HepG2 (cell line): ENCODE measurements around the gene VAMP2. TPM values are rescaled to one million over a fixed set of nuclear protein-coding genes. Genes with fewer than 3 reads are reported as not detected.

Experiments
- ARNT2 ChIP-seq: sonication (generic); formaldehyde crosslinking; IDR thresholded peaks from 2 replicates; pipeline ENCODE4 v1.8.0; 2022; ENCODE audit warnings: mild to moderate bottlenecking, low read depth, missing genetic modification reagents, moderate library complexity
- ASH2L ChIP-seq: fragments of 300-600, 200-600 bp; sonication (generic); IDR thresholded peaks from 2 replicates; pipeline ENCODE4 v1.7.0; 2017; ENCODE audit warnings: low read depth, mild to moderate bottlenecking, moderate library complexity, mixed read lengths, low read length; ENCODE audit not compliant: insufficient read length
- ELF1 ChIP-seq: sonication (generic); formaldehyde crosslinking; IDR thresholded peaks from 2 replicates; pipeline ENCODE4 v1.4.0; 2020; ENCODE audit warnings: missing genetic modification reagents
- FOXP1 ChIP-seq, 2 experiments: fragments of 450-650 bp in 1 of 2; IDR thresholded peaks; 2 replicates each; pipeline ENCODE4 v1.6.1; 2017 to 2018; ENCODE audit warnings: antibody characterized with exemption in 1 of 2
- GTF2F1 ChIP-seq: fragments of 150-350 bp; IDR thresholded peaks from 2 replicates; pipeline ENCODE4 v1.6.1; 2014; ENCODE audit warnings: low read length
- MAFG ChIP-seq: sonication (generic); formaldehyde crosslinking; IDR thresholded peaks from 2 replicates; pipeline ENCODE4 v1.5.1; 2020; ENCODE audit warnings: mild to moderate bottlenecking, missing genetic modification reagents
- REL ChIP-seq: sonication (generic); formaldehyde crosslinking; conservative IDR thresholded peaks from 2 replicates; pipeline ENCODE4 v1.8.0; 2022; ENCODE audit warnings: mild to moderate bottlenecking, missing genetic modification reagents, moderate library complexity
- SKI ChIP-seq: fragments of 450-650 bp; IDR thresholded peaks from one replicate; pipeline ENCODE4 v1.6.1; 2018; ENCODE audit warnings: mild to moderate bottlenecking; ENCODE audit not compliant: partially characterized antibody
- SNRNP70 ChIP-seq: fragments of 200-400 bp; formaldehyde crosslinking; IDR thresholded peaks from 2 replicates; pipeline ENCODE4 v1.6.1; 2017; ENCODE audit warnings: mild to moderate bottlenecking, low read depth, low read length, moderate library complexity
- TAF1 ChIP-seq: sonication (generic); formaldehyde crosslinking; IDR thresholded peaks from 2 replicates; pipeline ENCODE4 v1.4.0; 2020; ENCODE audit warnings: missing genetic modification reagents
- ZBTB7A ChIP-seq: sonication (generic); formaldehyde crosslinking; IDR thresholded peaks from 2 replicates; pipeline ENCODE4 v1.8.0; 2022; ENCODE audit warnings: mild to moderate bottlenecking, missing genetic modification reagents
- ZNF138 ChIP-seq: sonication (generic); formaldehyde crosslinking; IDR thresholded peaks from 2 replicates; pipeline ENCODE4 v1.5.0; 2020; ENCODE audit warnings: mild to moderate bottlenecking, low read depth, missing genetic modification reagents
- ZNF431 ChIP-seq: sonication (generic); formaldehyde crosslinking; IDR thresholded peaks from 2 replicates; pipeline ENCODE4 v1.9.0; 2022; ENCODE audit warnings: missing genetic modification reagents, low read depth, mild to moderate bottlenecking, borderline replicate concordance
- ZNF441 ChIP-seq: sonication (generic); formaldehyde crosslinking; IDR thresholded peaks from 2 replicates; pipeline ENCODE4 v1.7.0; 2021; ENCODE audit warnings: missing genetic modification reagents, borderline replicate concordance
- ZNF678 ChIP-seq: sonication (generic); formaldehyde crosslinking; IDR thresholded peaks from 2 replicates; pipeline ENCODE4 v1.4.0; 2020; ENCODE audit warnings: mild to moderate bottlenecking, missing genetic modification reagents
- ZNF709 ChIP-seq: sonication (generic); formaldehyde crosslinking; IDR thresholded peaks from 2 replicates; pipeline ENCODE4 v1.5.0; 2020; ENCODE audit warnings: mild to moderate bottlenecking, missing genetic modification reagents
- ZNF891 ChIP-seq: sonication (generic); formaldehyde crosslinking; IDR thresholded peaks from 2 replicates; pipeline ENCODE4 v1.5.0; 2020; ENCODE audit warnings: mild to moderate bottlenecking, missing genetic modification reagents
- polyA plus RNA-seq, 8 experiments: library from polyadenylated mRNA; depleted of rRNA in 3 of 8; stranded (reverse) in 7 of 8; unstranded in 1 of 8; fragments of >200 nt; fragmentation: Illumina TruSeq in 4 of 8; extraction: Trizol in 4 of 8; gene quantifications; 2 replicates each; pipeline versions ENCODE4 v1.2.1 to v1.2.3, GENCODE V29; 2011 to 2016; ENCODE audit warnings: low read depth in 4 of 8, missing spikeins in 1 of 8, mixed read lengths in 1 of 8; ENCODE audit not compliant: insufficient read depth in 1 of 8
- total RNA-seq, 5 experiments: library from RNA; depleted of rRNA; stranded (reverse); fragments of >200 nt; fragmentation: Illumina TruSeq; extraction: Trizol; gene quantifications; 2 replicates each; pipeline ENCODE4 v1.2.3, GENCODE V29; 2016; ENCODE audit warnings: low read depth in 1 of 5
- TF ChIP-seq, protein P1 (sequence below): sonication (generic); formaldehyde crosslinking; IDR thresholded peaks from 2 replicates; pipeline ENCODE4 v1.8.0; 2022; ENCODE audit warnings: mild to moderate bottlenecking, missing genetic modification reagents, moderate library complexity
- TF ChIP-seq, protein P2 (sequence below): sonication (generic); formaldehyde crosslinking; IDR thresholded peaks from 2 replicates; pipeline ENCODE4 v1.4.0; 2020; ENCODE audit warnings: missing genetic modification reagents
- TF ChIP-seq, protein P3 (sequence below): IDR thresholded peaks from 2 replicates; pipeline ENCODE4 v1.6.1; 2016
- TF ChIP-seq, protein P4 (sequence below): sonication (generic); formaldehyde crosslinking; conservative IDR thresholded peaks from 2 replicates; pipeline ENCODE4 v1.4.0; 2020; ENCODE audit warnings: missing genetic modification reagents
- TF ChIP-seq, protein P5 (sequence below): IDR thresholded peaks from 2 replicates; pipeline ENCODE4 v1.6.1; 2012; ENCODE audit warnings: inconsistent platforms

Gene VAMP2
- total and polyA plus RNA-seq, 2 of the 13 experiments (the other 11 are each of a cell fraction or from before 2014, with no cell fraction given): 3.9 to 17.2 TPM

DNA sequence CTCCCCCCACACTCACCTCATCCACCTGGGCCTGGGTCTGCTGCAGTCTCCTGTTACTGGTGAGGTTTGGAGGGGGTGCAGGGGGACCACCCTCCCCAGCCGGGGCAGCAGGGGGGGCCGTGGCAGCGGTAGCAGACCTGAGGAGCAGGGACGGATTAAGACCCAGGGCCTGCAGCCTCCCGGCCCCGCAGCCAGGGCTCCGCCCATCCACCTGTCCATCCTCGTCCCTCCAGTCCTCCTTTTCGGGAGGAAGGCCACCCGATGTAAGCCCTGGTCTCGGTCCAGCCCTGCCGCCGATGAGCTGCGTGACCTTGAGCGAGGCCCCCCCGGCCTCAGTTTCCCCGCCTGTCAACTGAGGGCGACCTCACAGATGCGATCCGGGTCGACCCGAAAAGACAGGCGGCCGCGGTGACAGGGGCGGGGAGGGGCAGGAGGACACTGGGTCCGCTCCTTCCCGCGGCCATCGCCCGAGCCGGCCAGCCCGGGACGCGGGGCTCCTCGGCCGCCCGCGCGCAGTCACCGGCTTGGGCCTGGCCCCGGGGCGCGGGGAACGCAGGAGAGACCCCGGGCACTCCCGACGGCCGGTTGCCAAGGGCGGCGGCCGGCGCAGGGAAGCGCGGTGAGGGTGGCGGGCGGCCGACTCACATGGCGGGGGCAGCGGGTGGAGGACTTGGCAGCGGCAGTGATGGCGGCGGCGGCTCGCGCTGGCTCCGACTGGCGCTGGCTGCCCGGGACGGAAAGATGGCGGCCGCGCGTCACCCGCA is at the start of gene VAMP2 (continued):
- TF ChIP-seq ZNF709 (CRISPR knock-in tag) (0 out of 2 replicates have a peak, but pooled peaks have one; percentile 64), ZBTB7A (no peak), ZNF891 (CRISPR knock-in tag) (peak; percentile 18; the same call in 1 of the 2 replicates), SNRNP70 (no peak), GTF2F1 (no peak), ZNF678 (CRISPR knock-in tag) (no peak), ZNF138 (0 out of 2 replicates have a peak, but pooled peaks have one; percentile 23), ARNT2 (CRISPR knock-in tag) (peak; percentile 55; the same call in 1 of the 2 replicates), MAFG (CRISPR knock-in tag) (peak; percentile 15; the same call in 1 of the 2 replicates), ASH2L (peak; percentile 52), ELF1 (no peak), REL (no peak), TAF1 (CRISPR knock-in tag) (peak; percentile 41; the same call in 1 of the 2 replicates), ZNF441 (CRISPR knock-in tag) (peak; percentile 66), SKI (no peak), ZNF431 (CRISPR knock-in tag) (0 out of 2 replicates have a peak, but pooled peaks have one; percentile 30), FOXP1 (IDR thresholded peaks at IDR 0.05) (no peak), FOXP1 (CRISPR knock-in tag; IDR thresholded peaks at IDR 0.05) (no peak)
- TF ChIP-seq, protein P1, sequence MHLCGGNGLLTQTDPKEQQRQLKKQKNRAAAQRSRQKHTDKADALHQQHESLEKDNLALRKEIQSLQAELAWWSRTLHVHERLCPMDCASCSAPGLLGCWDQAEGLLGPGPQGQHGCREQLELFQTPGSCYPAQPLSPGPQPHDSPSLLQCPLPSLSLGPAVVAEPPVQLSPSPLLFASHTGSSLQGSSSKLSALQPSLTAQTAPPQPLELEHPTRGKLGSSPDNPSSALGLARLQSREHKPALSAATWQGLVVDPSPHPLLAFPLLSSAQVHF: peak; percentile 14; the same call in 1 of the 2 replicates
- TF ChIP-seq, protein P2, sequence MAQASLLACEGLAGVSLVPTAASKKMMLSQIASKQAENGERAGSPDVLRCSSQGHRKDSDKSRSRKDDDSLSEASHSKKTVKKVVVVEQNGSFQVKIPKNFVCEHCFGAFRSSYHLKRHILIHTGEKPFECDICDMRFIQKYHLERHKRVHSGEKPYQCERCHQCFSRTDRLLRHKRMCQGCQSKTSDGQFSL: 0 out of 2 replicates have a peak, but pooled peaks have one; percentile 17
- TF ChIP-seq, protein P3, sequence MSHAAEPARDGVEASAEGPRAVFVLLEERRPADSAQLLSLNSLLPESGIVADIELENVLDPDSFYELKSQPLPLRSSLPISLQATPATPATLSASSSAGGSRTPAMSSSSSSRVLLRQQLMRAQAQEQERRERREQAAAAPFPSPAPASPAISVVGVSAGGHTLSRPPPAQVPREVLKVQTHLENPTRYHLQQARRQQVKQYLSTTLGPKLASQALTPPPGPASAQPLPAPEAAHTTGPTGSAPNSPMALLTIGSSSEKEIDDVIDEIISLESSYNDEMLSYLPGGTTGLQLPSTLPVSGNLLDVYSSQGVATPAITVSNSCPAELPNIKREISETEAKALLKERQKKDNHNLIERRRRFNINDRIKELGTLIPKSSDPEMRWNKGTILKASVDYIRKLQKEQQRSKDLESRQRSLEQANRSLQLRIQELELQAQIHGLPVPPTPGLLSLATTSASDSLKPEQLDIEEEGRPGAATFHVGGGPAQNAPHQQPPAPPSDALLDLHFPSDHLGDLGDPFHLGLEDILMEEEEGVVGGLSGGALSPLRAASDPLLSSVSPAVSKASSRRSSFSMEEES (CRISPR knock-in tag): no peak
- TF ChIP-seq, protein P4, sequence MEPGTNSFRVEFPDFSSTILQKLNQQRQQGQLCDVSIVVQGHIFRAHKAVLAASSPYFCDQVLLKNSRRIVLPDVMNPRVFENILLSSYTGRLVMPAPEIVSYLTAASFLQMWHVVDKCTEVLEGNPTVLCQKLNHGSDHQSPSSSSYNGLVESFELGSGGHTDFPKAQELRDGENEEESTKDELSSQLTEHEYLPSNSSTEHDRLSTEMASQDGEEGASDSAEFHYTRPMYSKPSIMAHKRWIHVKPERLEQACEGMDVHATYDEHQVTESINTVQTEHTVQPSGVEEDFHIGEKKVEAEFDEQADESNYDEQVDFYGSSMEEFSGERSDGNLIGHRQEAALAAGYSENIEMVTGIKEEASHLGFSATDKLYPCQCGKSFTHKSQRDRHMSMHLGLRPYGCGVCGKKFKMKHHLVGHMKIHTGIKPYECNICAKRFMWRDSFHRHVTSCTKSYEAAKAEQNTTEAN (CRISPR knock-in tag): peak; percentile 34; the same call in 1 of the 2 replicates
- TF ChIP-seq, protein P5, sequence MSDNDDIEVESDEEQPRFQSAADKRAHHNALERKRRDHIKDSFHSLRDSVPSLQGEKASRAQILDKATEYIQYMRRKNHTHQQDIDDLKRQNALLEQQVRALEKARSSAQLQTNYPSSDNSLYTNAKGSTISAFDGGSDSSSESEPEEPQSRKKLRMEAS: peak; percentile 66
